Femur (tissue), 1 donor: ENCODE measurements around the gene CEPT1.

ENCODE experiments used
- DNase-seq: peaks from one replicate; pipeline ENCODE4 v3.0.0-alpha.2; 2017

The CEPT1 gene

GRCh38 chr1:111147948-111148347 lies 7.9 kb downstream of the CEPT1 start:
- DNase-seq: no peak

GRCh38 chr1:111148376-111148881 lies 8.4 kb downstream of the CEPT1 start:
- no peak for DNase-seq

GRCh38 chr1:111151838-111152237 lies 11.8 kb downstream of the CEPT1 start:
- no peak for DNase-seq

- no peak for DNase-seq
Observed at GRCh38 chr1:111154021-111154999, 14.3 kb downstream of the CEPT1 start.

GRCh38 chr1:111157431-111157830 lies 17.4 kb downstream of the CEPT1 start:
- DNase-seq: no peak

GRCh38 chr1:111161843-111162487 lies 21.9 kb downstream of the CEPT1 start:
- no peak for DNase-seq

- DNase-seq: no peak
Observed at GRCh38 chr1:111162488-111162880, 22.5 kb downstream of the CEPT1 start.

- DNase-seq: no peak
Observed at GRCh38 chr1:111163363-111163762, 23.3 kb downstream of the CEPT1 start.

- no peak for DNase-seq
Observed at GRCh38 chr1:111164151-111164550, 24.1 kb downstream of the CEPT1 start.

GRCh38 chr1:111172463-111172862 lies 32.4 kb downstream of the CEPT1 start:
- DNase-seq: no peak

- DNase-seq: no peak
Observed at GRCh38 chr1:111174070-111174469, 34.0 kb downstream of the CEPT1 start.

- no peak for DNase-seq
Observed at GRCh38 chr1:111175349-111175748, 35.3 kb downstream of the CEPT1 start.

- DNase-seq: no peak
Observed at GRCh38 chr1:111176678-111177077, 36.7 kb downstream of the CEPT1 start.

GRCh38 chr1:111179968-111180533 lies 40.0 kb downstream of the CEPT1 start:
- DNase-seq: no peak

- no peak for DNase-seq
Observed at GRCh38 chr1:111182052-111182451, 42.0 kb downstream of the CEPT1 start.

- no peak for DNase-seq
Observed at GRCh38 chr1:111183308-111184069, 43.5 kb downstream of the CEPT1 start.

- DNase-seq: no peak
Observed at GRCh38 chr1:111184663-111185062, 44.6 kb downstream of the CEPT1 start.

GRCh38 chr1:111190931-111191451 lies 51.0 kb downstream of the CEPT1 start:
- no peak for DNase-seq

- DNase-seq: no peak
Observed at GRCh38 chr1:111191496-111191895, 51.5 kb downstream of the CEPT1 start.

- DNase-seq: no peak
Observed at GRCh38 chr1:111192074-111192473, 52.1 kb downstream of the CEPT1 start.

- DNase-seq: no peak
Observed at GRCh38 chr1:111192658-111193519, 52.9 kb downstream of the CEPT1 start.
